Ectodermal cell (in vitro differentiated cells): ENCODE results near the gene MTX1.
A peak's percentile ranks its signal among the peaks of the same experiment; 100 is the strongest.

Experiments used
- H3K27ac ChIP-seq: 2 replicates; pipeline ENCODE4 v1.7.0; 2013; ENCODE audit warnings: mild to moderate bottlenecking, low read depth, low read length; ENCODE audit not compliant: insufficient read depth, poor library complexity, severe bottlenecking
- H3K27me3 ChIP-seq: 2 replicates; pipeline ENCODE4 v1.7.0; 2013; ENCODE audit warnings: mild to moderate bottlenecking, low read length; ENCODE audit not compliant: insufficient read depth, control insufficient read depth, poor library complexity, severe bottlenecking
- H3K36me3 ChIP-seq: one replicate; pipeline ENCODE4 v1.7.0; 2013; ENCODE audit warnings: low read length; ENCODE audit not compliant: control insufficient read depth, insufficient read depth
- H3K4me1 ChIP-seq: one replicate; pipeline ENCODE4 v1.7.0; 2013; ENCODE audit warnings: low read length; ENCODE audit not compliant: control insufficient read depth, insufficient read depth
- H3K4me3 ChIP-seq: 2 replicates; pipeline ENCODE4 v1.7.0; 2013; ENCODE audit warnings: low read depth, low read length, control low read depth; ENCODE audit not compliant: insufficient read depth
- H3K9me3 ChIP-seq: 2 replicates; pipeline ENCODE4 v1.7.0; 2013; ENCODE audit warnings: mild to moderate bottlenecking, low read length, moderate library complexity; ENCODE audit not compliant: control insufficient read depth
- WGBS, 2 experiments: methylation state at CpG; one replicate each; pipeline ENCODE4 v1.1.7; 2013; ENCODE audit warnings: missing lambda C conversion rate in 2 of 2; 5-methylcytosine and 5-hydroxymethylcytosine counted together

Gene MTX1

GRCh38 chr1:155261493-155261851, 53.0 kb downstream of the MTX1 start:
- Histone ChIP-seq H3K27ac (peak overlapping the region; percentile 47), H3K36me3 (peaks cover 36% of the 10 kb centered on the region), H3K9me3 (no peaks in the 10 kb centered on the region), H3K4me1 (peaks cover 3% of the 10 kb centered on the region), H3K4me3 (peak overlapping the region; percentile 88), H3K27me3 (no peaks in the 10 kb centered on the region)
- 3 to 4% methylated on average over 9 of the region's 9 CpGs for WGBS, 2 experiments

- peaks cover 3% of the 10 kb centered on the region for H3K4me1 ChIP-seq
- no peaks in the 10 kb centered on the region for H3K9me3 ChIP-seq
- no peaks in the 10 kb centered on the region for H3K27me3 ChIP-seq
- 2% methylated on average over 47 of the region's 47 CpGs for whole genome bisulfite sequencing, 2 experiments
- H3K27ac ChIP-seq: peak within 1 kb of the TSS; percentile 47
- peak within 1 kb of the TSS; percentile 88 for H3K4me3 ChIP-seq
- H3K36me3 ChIP-seq: peaks cover 42% of the 10 kb centered on the region
Measured at GRCh38 chr1:155261852-155262673, 53.6 kb downstream of the MTX1 start, which contains the start of gene SCAMP3. Gene SCAMP3 (minus strand): TSS chr1:155262360. CDS start chr1:155262151, 209 bp downstream.

- H3K27ac ChIP-seq: no peak overlapping the region
- H3K27me3 ChIP-seq: no peaks in the 10 kb centered on the region
- no peak overlapping the region for H3K4me3 ChIP-seq
- 95 to 97% methylated on average over 11 of the region's 11 CpGs for WGBS, 2 experiments
- peaks cover 3% of the 10 kb centered on the region for H3K4me1 ChIP-seq
- H3K36me3 ChIP-seq: peaks cover 48% of the 10 kb centered on the region
- H3K9me3 ChIP-seq: no peaks in the 10 kb centered on the region
Measured at GRCh38 chr1:155263067-155263466, 54.6 kb downstream of the MTX1 start.
